ENCODE results near the gene TEX54.

GRCh38 chr11:62851807-62852522 lies 19.3 kb upstream of the TEX54 start:
- TF ChIP-seq GATA2 (IDR thresholded peaks at IDR 0.05; ENCODE audit: low read depth, low read length) = no peak
- TF ChIP-seq GATA3 (IDR thresholded peaks at IDR 0.05; ENCODE audit: low read depth, low read length) = no peak
